Neural cell (in vitro differentiated cells): Measurements from ENCODE around the gene IBA57. TPM values are rescaled to one million over a fixed set of nuclear protein-coding genes. Genes with fewer than 3 reads are reported as not detected.

Experiments used
- H2AFZ ChIP-seq: fragments of 200-600, 300-800 bp; sonication (generic), shearing (Covaris generic); 2 replicates; pipeline ENCODE4 v1.6.0; 2014; ENCODE audit warnings: low read depth, mild to moderate bottlenecking, antibody characterized with exemption, low read length, moderate library complexity
- H3F3A ChIP-seq: fragments of 200-600 bp; shearing (Covaris generic); 2 replicates; pipeline ENCODE4 v1.6.1; 2016; ENCODE audit warnings: mild to moderate bottlenecking, moderate library complexity, mixed read lengths, antibody characterized with exemption, low read length; ENCODE audit not compliant: insufficient read depth, poor library complexity, severe bottlenecking
- H3K27ac ChIP-seq: fragments of 200-600, 300-800 bp; sonication (generic), shearing (Covaris generic); 2 replicates; pipeline ENCODE4 v1.5.1; 2014; ENCODE audit warnings: mild to moderate bottlenecking, low read length, moderate library complexity
- H3K27me3 ChIP-seq: fragments of 300-800, 200-600 bp; sonication (generic), shearing (Covaris generic); 2 replicates; pipeline ENCODE4 v1.6.0; 2014; ENCODE audit warnings: mild to moderate bottlenecking, low read depth, low read length, moderate library complexity; ENCODE audit not compliant: insufficient read depth
- H3K36me3 ChIP-seq: fragments of 300-800, 200-600 bp; sonication (generic), shearing (Covaris generic); 2 replicates; pipeline ENCODE4 v1.5.1; 2014; ENCODE audit warnings: mild to moderate bottlenecking, antibody characterized with exemption, low read length, moderate library complexity; ENCODE audit not compliant: insufficient read depth
- H3K4me2 ChIP-seq: fragments of 300-800, 200-600 bp; sonication (generic), shearing (Covaris generic); 2 replicates; pipeline ENCODE4 v1.6.0; 2014; ENCODE audit warnings: mild to moderate bottlenecking, low read length
- H3K4me3 ChIP-seq: fragments of 300-800, 200-600 bp; sonication (generic), shearing (Covaris generic); 2 replicates; pipeline ENCODE4 v1.5.1; 2014; ENCODE audit warnings: mild to moderate bottlenecking, low read length, moderate library complexity
- H3K79me2 ChIP-seq: fragments of 200-600 bp; shearing (Covaris generic); replicated peaks from 2 replicates; pipeline ENCODE4 v1.6.0; 2014; ENCODE audit warnings: mild to moderate bottlenecking, low read length, moderate library complexity; ENCODE audit not compliant: insufficient read depth
- H3K9ac ChIP-seq: fragments of 300-800, 200-600 bp; sonication (generic), shearing (Covaris generic); 2 replicates; pipeline ENCODE4 v1.6.1; 2016; ENCODE audit warnings: mild to moderate bottlenecking, low read length, mixed read lengths
- H3K9me2 ChIP-seq: fragments of 200-600 bp; shearing (Covaris generic); 2 replicates; pipeline ENCODE4 v1.6.1; 2016; ENCODE audit warnings: mild to moderate bottlenecking, low read length, mixed read lengths; ENCODE audit not compliant: insufficient read depth
- H3K9me3 ChIP-seq: fragments of 200-600, 300-800 bp; sonication (generic), shearing (Covaris generic); 2 replicates; pipeline ENCODE4 v1.6.1; 2016; ENCODE audit warnings: mild to moderate bottlenecking, mixed run types, low read length, moderate library complexity, mixed read lengths
- H4K20me1 ChIP-seq: fragments of 200-600 bp; shearing (Covaris generic); 2 replicates; pipeline ENCODE4 v1.6.1; 2016; ENCODE audit warnings: mild to moderate bottlenecking, mixed run types; ENCODE audit not compliant: insufficient read depth
- CTCF ChIP-seq: fragments of 450-650 bp; IDR thresholded peaks from 2 replicates; pipeline ENCODE4 v1.5.1; 2014; ENCODE audit warnings: antibody characterized with exemption, mild to moderate bottlenecking, moderate library complexity; ENCODE audit not compliant: poor library complexity, severe bottlenecking
- EP300 ChIP-seq: fragments of 450-650 bp; conservative IDR thresholded peaks from 2 replicates; pipeline ENCODE4 v1.6.1; 2014; ENCODE audit warnings: antibody characterized with exemption, mild to moderate bottlenecking, moderate library complexity; ENCODE audit not compliant: poor library complexity, severe bottlenecking
- EZH2 ChIP-seq: fragments of 200-600, 300-800 bp; shearing (Covaris generic), sonication (generic); IDR thresholded peaks from 2 replicates; pipeline ENCODE4 v1.6.1; 2014; ENCODE audit warnings: antibody characterized with exemption, low read length, borderline replicate concordance, mild to moderate bottlenecking; ENCODE audit not compliant: insufficient read depth, poor library complexity, severe bottlenecking
- MXI1 ChIP-seq: fragments of 450-650 bp; conservative IDR thresholded peaks from 2 replicates; pipeline ENCODE4 v1.6.1; 2014; ENCODE audit warnings: antibody characterized with exemption, mild to moderate bottlenecking; ENCODE audit not compliant: poor library complexity, severe bottlenecking
- POLR2AphosphoS5 ChIP-seq: IDR thresholded peaks from 2 replicates; pipeline ENCODE4 v1.6.1; 2012
- RAD21 ChIP-seq: fragments of 450-650 bp; conservative IDR thresholded peaks from 2 replicates; pipeline ENCODE4 v1.6.1; 2014; ENCODE audit warnings: antibody characterized with exemption, mild to moderate bottlenecking, moderate library complexity
- REST ChIP-seq: IDR thresholded peaks from 2 replicates; pipeline ENCODE4 v1.6.1; 2012; ENCODE audit warnings: borderline replicate concordance
- SMC3 ChIP-seq: fragments of 450-650 bp; conservative IDR thresholded peaks from 2 replicates; pipeline ENCODE4 v1.6.1; 2014; ENCODE audit warnings: antibody characterized with exemption, mild to moderate bottlenecking, moderate library complexity; ENCODE audit not compliant: poor library complexity
- TAF1 ChIP-seq: IDR thresholded peaks from 2 replicates; pipeline ENCODE4 v1.6.1; 2012; ENCODE audit warnings: low read depth
- polyA plus RNA-seq: library from polyadenylated mRNA; depleted of rRNA; stranded (reverse); fragments of >200 nt; gene quantifications from 2 replicates; pipeline ENCODE4 v1.2.3, GENCODE V29; 2014

Gene IBA57
- polyA plus RNA-seq, 1 donor from 2014 or later = 5.5 TPM

GRCh38 chr1:228228601-228229074 is 63.0 kb downstream of the IBA57 start:
- Histone ChIP-seq H3K9me2 (no peaks in the 10 kb centered on the region), H3K4me3 (no peak overlapping the region), H3K36me3 (no peaks in the 10 kb centered on the region), H2AFZ (no peak overlapping the region), H3K9ac (no peak overlapping the region), H3F3A (no peaks in the 10 kb centered on the region), H3K27me3 (no peaks in the 10 kb centered on the region), H3K27ac (no peak overlapping the region), H3K4me2 (no peak overlapping the region), H3K9me3 (no peaks in the 10 kb centered on the region), H4K20me1 (no peaks in the 10 kb centered on the region), H3K79me2 (no peaks in the 10 kb centered on the region)
- no peak for TF ChIP-seq EP300
- TF ChIP-seq CTCF = no peak
- TF ChIP-seq RAD21 = no peak
- TF ChIP-seq TAF1 = no peak
- TF ChIP-seq MXI1 = no peak
- no peak for TF ChIP-seq SMC3
- no peak for TF ChIP-seq EZH2
- TF ChIP-seq POLR2AphosphoS5 = no peak
- no peak for TF ChIP-seq REST

- no peak for TF ChIP-seq RAD21
- TF ChIP-seq CTCF = no peak
- TF ChIP-seq POLR2AphosphoS5 = no peak
- no peak for TF ChIP-seq EP300
- no peak for TF ChIP-seq REST
- no peak for TF ChIP-seq MXI1
- TF ChIP-seq SMC3 = no peak
- no peak for TF ChIP-seq EZH2
- TF ChIP-seq TAF1 = no peak
- Histone ChIP-seq H3K27me3 (no peaks in the 10 kb centered on the region), H3K79me2 (no peaks in the 10 kb centered on the region), H3K36me3 (no peaks in the 10 kb centered on the region), H3K4me3 (no peak overlapping the region), H3K9me2 (no peaks in the 10 kb centered on the region), H3K9ac (no peak overlapping the region), H3K9me3 (no peaks in the 10 kb centered on the region), H3K4me2 (no peak overlapping the region), H3F3A (no peaks in the 10 kb centered on the region), H3K27ac (no peak overlapping the region), H4K20me1 (no peaks in the 10 kb centered on the region), H2AFZ (no peak overlapping the region)
Measured at GRCh38 chr1:228231189-228231588, 65.6 kb downstream of the IBA57 start.
